HepG2 (cell line): Measurements from ENCODE around the gene PRR14. TPM values are rescaled to one million over a fixed set of nuclear protein-coding genes. Genes with fewer than 3 reads are reported as not detected.

ENCODE experiments used
- BCL6 ChIP-seq: IDR thresholded peaks from 2 replicates; pipeline ENCODE4 v1.6.1; 2016; ENCODE audit warnings: missing genetic modification reagents, missing compliant biosample characterization
- ERF ChIP-seq: IDR thresholded peaks from 2 replicates; pipeline ENCODE4 v1.6.1; 2018; ENCODE audit warnings: missing biosample characterization, missing genetic modification reagents
- FLYWCH1 ChIP-seq: sonication (generic); formaldehyde crosslinking; IDR thresholded peaks from 2 replicates; pipeline ENCODE4 v1.8.1; 2023; ENCODE audit warnings: mild to moderate bottlenecking, missing genetic modification reagents
- HDAC6 ChIP-seq: fragments of 200-600 bp; sonication (generic); IDR thresholded peaks from 2 replicates; pipeline ENCODE4 v1.7.0; 2017; ENCODE audit warnings: mild to moderate bottlenecking, antibody characterized with exemption, low read length, low read depth
- JUN ChIP-seq: sonication (generic); formaldehyde crosslinking; IDR thresholded peaks from 2 replicates; pipeline ENCODE4 v1.4.0; 2020; ENCODE audit warnings: mild to moderate bottlenecking, missing genetic modification reagents
- LCORL ChIP-seq, 2 experiments: fragments of 450-650 bp in 1 of 2; sonication (generic) in 1 of 2; formaldehyde crosslinking in 1 of 2; IDR thresholded peaks; 2 replicates each; pipeline versions ENCODE4 v1.5.0 to v1.6.1; 2017 to 2020; ENCODE audit warnings: antibody characterized with exemption in 1 of 2, missing genetic modification reagents in 1 of 2
- NFYB ChIP-seq: sonication (generic); formaldehyde crosslinking; IDR thresholded peaks from 2 replicates; pipeline ENCODE4 v1.4.0; 2020; ENCODE audit warnings: missing genetic modification reagents
- PITX1 ChIP-seq: sonication (generic); formaldehyde crosslinking; IDR thresholded peaks from 2 replicates; pipeline ENCODE4 v1.5.1; 2020; ENCODE audit warnings: mild to moderate bottlenecking, missing genetic modification reagents
- POLR2AphosphoS5 ChIP-seq: IDR thresholded peaks from 2 replicates; pipeline ENCODE4 v1.6.1; 2012; ENCODE audit warnings: low read depth, low read length
- USF2 ChIP-seq, 2 experiments: sonication (generic) in 1 of 2; formaldehyde crosslinking in 1 of 2; IDR thresholded peaks; 2 replicates each; pipeline versions ENCODE4 v1.5.1 to v1.6.1; 2011 to 2020; ENCODE audit warnings: borderline replicate concordance in 1 of 2, low read depth in 1 of 2, low read length in 1 of 2, mild to moderate bottlenecking in 1 of 2, missing genetic modification reagents in 1 of 2, moderate library complexity in 1 of 2
- ZMYM4 ChIP-seq: sonication (generic); formaldehyde crosslinking; IDR thresholded peaks from 2 replicates; pipeline ENCODE4 v1.8.1; 2023; ENCODE audit warnings: mild to moderate bottlenecking, missing genetic modification reagents
- ZNF446 ChIP-seq: sonication (generic); formaldehyde crosslinking; IDR thresholded peaks from 2 replicates; pipeline ENCODE4 v1.5.0; 2020; ENCODE audit warnings: mild to moderate bottlenecking, missing genetic modification reagents
- ZNF607 ChIP-seq: sonication (generic); formaldehyde crosslinking; IDR thresholded peaks from 2 replicates; pipeline ENCODE4 v1.5.1; 2020; ENCODE audit warnings: missing genetic modification reagents, mild to moderate bottlenecking, borderline replicate concordance
- ZNF746 ChIP-seq: sonication (generic); formaldehyde crosslinking; IDR thresholded peaks from 2 replicates; pipeline ENCODE4 v1.8.0; 2022; ENCODE audit warnings: mild to moderate bottlenecking, missing genetic modification reagents
- ZNF790 ChIP-seq: sonication (generic); formaldehyde crosslinking; IDR thresholded peaks from 2 replicates; pipeline ENCODE4 v1.8.0; 2022; ENCODE audit warnings: missing genetic modification reagents, mild to moderate bottlenecking, borderline replicate concordance
- polyA plus RNA-seq, 8 experiments: library from polyadenylated mRNA; depleted of rRNA in 3 of 8; stranded (reverse) in 7 of 8; unstranded in 1 of 8; fragments of >200 nt; fragmentation: Illumina TruSeq in 4 of 8; extraction: Trizol in 4 of 8; gene quantifications; 2 replicates each; pipeline versions ENCODE4 v1.2.1 to v1.2.3, GENCODE V29; 2011 to 2016; ENCODE audit warnings: low read depth in 4 of 8, missing spikeins in 1 of 8, mixed read lengths in 1 of 8; ENCODE audit not compliant: insufficient read depth in 1 of 8
- total RNA-seq, 5 experiments: library from RNA; depleted of rRNA; stranded (reverse); fragments of >200 nt; fragmentation: Illumina TruSeq; extraction: Trizol; gene quantifications; 2 replicates each; pipeline ENCODE4 v1.2.3, GENCODE V29; 2016; ENCODE audit warnings: low read depth in 1 of 5
- TF ChIP-seq, protein P1 (sequence below): sonication (generic); formaldehyde crosslinking; IDR thresholded peaks from 2 replicates; pipeline ENCODE4 v1.4.0; 2020; ENCODE audit warnings: missing genetic modification reagents

Gene PRR14
- total and polyA plus RNA-seq, 2 of the 13 experiments (the other 11 are each of a cell fraction or from before 2014, with no cell fraction given), result 8.4 to 11.0 TPM

GRCh38 chr16:30658731-30659506 lies 8.2 kb downstream of the PRR14 start (continued):
- TF ChIP-seq POLR2AphosphoS5 (no peak), ZNF446 (CRISPR knock-in tag) (no peak; the same call in 1 of the 2 replicates), ZMYM4 (CRISPR knock-in tag) (no peak), ZNF746 (CRISPR knock-in tag) (no peak), ZNF790 (CRISPR knock-in tag) (no peak), HDAC6 (no peak), ZNF607 (peak; percentile 83; the same call in 1 of the 2 replicates), USF2 (IDR thresholded peaks at IDR 0.05; ENCODE audit: low read depth, low read length) (no peak), USF2 (CRISPR knock-in tag; IDR thresholded peaks at IDR 0.05; ENCODE audit: borderline replicate concordance) (peak; percentile 11; the same call in 1 of the 2 replicates), NFYB (CRISPR knock-in tag) (no peak), JUN (no peak), LCORL (IDR thresholded peaks at IDR 0.05) (no peak), LCORL (CRISPR knock-in tag; IDR thresholded peaks at IDR 0.05) (no peak), FLYWCH1 (peak; percentile 58; the same call in 1 of the 2 replicates), ERF (CRISPR knock-in tag) (no peak), BCL6 (CRISPR knock-in tag) (no peak), PITX1 (peak; percentile 4; the same call in 1 of the 2 replicates)
- TF ChIP-seq, protein P1, sequence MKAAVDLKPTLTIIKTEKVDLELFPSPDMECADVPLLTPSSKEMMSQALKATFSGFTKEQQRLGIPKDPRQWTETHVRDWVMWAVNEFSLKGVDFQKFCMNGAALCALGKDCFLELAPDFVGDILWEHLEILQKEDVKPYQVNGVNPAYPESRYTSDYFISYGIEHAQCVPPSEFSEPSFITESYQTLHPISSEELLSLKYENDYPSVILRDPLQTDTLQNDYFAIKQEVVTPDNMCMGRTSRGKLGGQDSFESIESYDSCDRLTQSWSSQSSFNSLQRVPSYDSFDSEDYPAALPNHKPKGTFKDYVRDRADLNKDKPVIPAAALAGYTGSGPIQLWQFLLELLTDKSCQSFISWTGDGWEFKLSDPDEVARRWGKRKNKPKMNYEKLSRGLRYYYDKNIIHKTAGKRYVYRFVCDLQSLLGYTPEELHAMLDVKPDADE (CRISPR knock-in tag), result peak; percentile 89; the same call in 1 of the 2 replicates
